ENCODE results near the gene WFDC2.

DNA sequence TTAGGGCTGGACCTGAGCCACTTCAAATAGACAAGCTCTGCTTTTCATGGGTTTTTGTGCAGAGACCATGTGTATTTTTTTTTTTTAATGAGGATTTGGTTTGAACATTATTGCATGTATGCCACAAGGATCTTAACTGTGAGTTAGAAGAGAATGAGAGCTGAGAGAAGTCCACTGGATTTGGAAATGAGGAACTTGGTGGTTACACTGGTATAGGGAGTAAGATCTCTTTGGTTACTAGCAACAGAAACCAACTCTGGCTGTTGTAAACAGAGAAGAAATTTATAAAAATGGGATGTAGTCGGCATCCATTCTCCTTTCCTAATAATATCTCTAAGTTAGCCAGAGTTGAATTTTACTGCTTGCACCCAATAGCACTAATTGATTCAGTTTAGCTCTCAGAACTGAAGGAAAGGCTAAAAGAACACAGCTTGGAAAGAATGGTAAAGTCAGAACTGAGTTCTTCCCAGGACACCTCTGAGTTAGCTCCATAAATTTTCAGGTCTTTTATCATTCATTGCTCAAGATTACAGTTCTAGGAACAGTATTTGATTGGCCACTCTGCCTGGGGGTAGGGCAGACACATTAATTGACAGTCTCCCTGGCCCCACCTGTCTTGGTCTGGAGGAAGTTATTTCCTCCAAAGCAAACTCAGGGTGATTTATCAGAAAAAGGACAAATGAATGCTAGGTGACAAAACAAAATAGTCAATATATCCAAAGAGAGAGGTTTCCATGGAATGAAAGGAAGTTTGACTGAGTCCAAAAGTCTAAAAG is 3.9 kb upstream of the WFDC2 start:
- TF ChIP-seq POLR2AphosphoS5 (IDR thresholded peaks at IDR 0.05; ENCODE audit: low read depth, low read length) = no peak
- TF ChIP-seq, protein P1, sequence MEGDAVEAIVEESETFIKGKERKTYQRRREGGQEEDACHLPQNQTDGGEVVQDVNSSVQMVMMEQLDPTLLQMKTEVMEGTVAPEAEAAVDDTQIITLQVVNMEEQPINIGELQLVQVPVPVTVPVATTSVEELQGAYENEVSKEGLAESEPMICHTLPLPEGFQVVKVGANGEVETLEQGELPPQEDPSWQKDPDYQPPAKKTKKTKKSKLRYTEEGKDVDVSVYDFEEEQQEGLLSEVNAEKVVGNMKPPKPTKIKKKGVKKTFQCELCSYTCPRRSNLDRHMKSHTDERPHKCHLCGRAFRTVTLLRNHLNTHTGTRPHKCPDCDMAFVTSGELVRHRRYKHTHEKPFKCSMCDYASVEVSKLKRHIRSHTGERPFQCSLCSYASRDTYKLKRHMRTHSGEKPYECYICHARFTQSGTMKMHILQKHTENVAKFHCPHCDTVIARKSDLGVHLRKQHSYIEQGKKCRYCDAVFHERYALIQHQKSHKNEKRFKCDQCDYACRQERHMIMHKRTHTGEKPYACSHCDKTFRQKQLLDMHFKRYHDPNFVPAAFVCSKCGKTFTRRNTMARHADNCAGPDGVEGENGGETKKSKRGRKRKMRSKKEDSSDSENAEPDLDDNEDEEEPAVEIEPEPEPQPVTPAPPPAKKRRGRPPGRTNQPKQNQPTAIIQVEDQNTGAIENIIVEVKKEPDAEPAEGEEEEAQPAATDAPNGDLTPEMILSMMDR (IDR thresholded peaks at IDR 0.05; ENCODE audit: control extremely low read depth in 1 of 3, insufficient read depth in 1 of 3, low read depth in 1 of 3, low read length in 3 of 3) = no peak
- no peak for TF ChIP-seq SIX5 (IDR thresholded peaks at IDR 0.05; ENCODE audit: low read depth, low read length)
- TF ChIP-seq SIN3A (conservative IDR thresholded peaks at IDR 0.05 in 1 of 2, IDR thresholded peaks at IDR 0.05 in 1 of 2; ENCODE audit: low read depth in 1 of 2, low read length in 2 of 2) = no peak

All from H1 (cell line).